Esophagus squamous epithelium (tissue), 5 donors: ENCODE measurements around the gene RPS23. TPM values are rescaled to one million over a fixed set of nuclear protein-coding genes. Genes with fewer than 3 reads are reported as not detected.

ENCODE experiments used
- DNase-seq: peaks from one replicate; lab custom pipeline; 2025; lab: John Stamatoyannopoulos, UW
- H3K27ac ChIP-seq, 4 donors: fragments of 200-600 bp; sonication (generic); one replicate each; pipeline ENCODE4 v1.5.1; 2016 to 2019; ENCODE audit warnings: mild to moderate bottlenecking in 1 of 4
- H3K27me3 ChIP-seq, 4 donors: fragments of 200-600 bp; sonication (generic); 1 replicate in 3 of 4; 2 replicates in 1 of 4; pipeline versions ENCODE4 v1.5.1 to v1.6.0; 2017 to 2021; ENCODE audit warnings: antibody characterized with exemption in 1 of 4
- H3K36me3 ChIP-seq, 3 donors: fragments of 200-600 bp; sonication (generic); one replicate each; pipeline ENCODE4 v1.5.1; 2016 to 2019
- H3K4me1 ChIP-seq, 3 donors: fragments of 200-600 bp; sonication (generic); one replicate each; pipeline ENCODE4 v1.5.1; 2017 to 2019
- H3K4me3 ChIP-seq, 4 donors: fragments of 200-600 bp; sonication (generic); 1 replicate in 3 of 4; 2 replicates in 1 of 4; pipeline ENCODE4 v1.5.1; 2016 to 2019; ENCODE audit warnings: mild to moderate bottlenecking in 2 of 4, moderate library complexity in 1 of 4
- H3K9me3 ChIP-seq, 3 donors: fragments of 200-600 bp; sonication (generic); one replicate each; pipeline ENCODE4 v1.5.1; 2016 to 2019
- CTCF ChIP-seq, 6 experiments: fragments of 450-650 bp in 4 of 6; fragments of 200-600 bp in 2 of 6; sonication (generic) in 2 of 6; IDR thresholded peaks; one replicate each; pipeline ENCODE4 v1.5.1; 2016 to 2019; ENCODE audit warnings: antibody characterized with exemption in 6 of 6, mild to moderate bottlenecking in 4 of 6, moderate library complexity in 4 of 6
- POLR2A ChIP-seq, 4 donors: fragments of 450-650 bp; IDR thresholded peaks; one replicate each; pipeline ENCODE4 v1.6.1; 2017; ENCODE audit warnings: antibody characterized with exemption in 4 of 4, mild to moderate bottlenecking in 4 of 4, moderate library complexity in 3 of 4
- WGBS, 2 donors: methylation state at CpG; one replicate each; pipeline ENCODE4 v1.1.5; 2018; 5-methylcytosine and 5-hydroxymethylcytosine counted together
- intact Hi-C: fragments of 100-400 bp; cut with DNase I; formaldehyde crosslinking; loops from one replicate; pipeline ENCODE4 v1.15.0; 2022
- total RNA-seq, 4 donors: library from RNA; depleted of rRNA; stranded (reverse); fragments of >200 nt; gene quantifications; one replicate each; pipeline ENCODE4 v1.1.0, GENCODE V29; 2016
- donor health status: DM: yes; HTN: yes; CAD: no.

RPS23 gene
- total RNA-seq, 4 donors from 2014 or later = 1,256 to 3,713 (median 2,903) TPM

GRCh38 chr5:82283893-82284292 lies 5.7 kb upstream of the RPS23 start:
- H3K4me1 ChIP-seq = peaks cover 0 to 10% (median 0%) of the 10 kb centered on the region in 3 donors
- WGBS, 2 donors = 71 to 83% methylated on average over 2 of the region's 2 CpGs
- no peak overlapping the region for H3K4me3 ChIP-seq
- H3K27me3 ChIP-seq = no peaks in the 10 kb centered on the region
- H3K9me3 ChIP-seq = no peaks in the 10 kb centered on the region
- no peak for TF ChIP-seq CTCF (IDR thresholded peaks at IDR 0.05)
- TF ChIP-seq POLR2A (IDR thresholded peaks at IDR 0.05) = no peak
- DNase-seq = no peak
- H3K36me3 ChIP-seq = no peaks in the 10 kb centered on the region
- intact Hi-C loops = no loop called here
- no peak overlapping the region for H3K27ac ChIP-seq

- DNase-seq = no peak
- WGBS, 2 donors = 30 to 57% methylated on average over 18 to 19 of the region's 19 CpGs
- TF ChIP-seq CTCF (IDR thresholded peaks at IDR 0.05) (no peak), POLR2A (IDR thresholded peaks at IDR 0.05) (no peak)
These were observed 687 bp upstream of the RPS23 start for GRCh38 chr5:82278711-82279370.

GRCh38 chr5:82277613-82277986 lies 554 bp downstream of the RPS23 start:
- Histone ChIP-seq H3K27ac (peak overlapping the region; percentile 89 to 93 (median 91)), H3K4me3 (peak overlapping the region; percentile 90 to 99 (median 92)), H3K36me3 (peaks cover 11 to 42% (median 14%) of the 10 kb centered on the region in 3 donors), H3K9me3 (no peaks in the 10 kb centered on the region), H3K27me3 (no peaks in the 10 kb centered on the region), H3K4me1 (peaks cover 4 to 26% (median 9%) of the 10 kb centered on the region in 3 donors)
- no peak for DNase-seq
- 1% methylated on average over 15 of the region's 15 CpGs for WGBS, 2 donors
- no peak for TF ChIP-seq CTCF (IDR thresholded peaks at IDR 0.05)
- TF ChIP-seq POLR2A (IDR thresholded peaks at IDR 0.05) = no peak
- intact Hi-C loops = no loop called here

More at GRCh38 chr5:82278711-82279370, 687 bp upstream of the RPS23 start:
- Histone ChIP-seq H3K27ac (peak overlapping the region; percentile 89 to 93 (median 91)), H3K4me1 (peaks cover 4 to 26% (median 9%) of the 10 kb centered on the region in 3 donors), H3K36me3 (peaks cover 11 to 31% (median 14%) of the 10 kb centered on the region in 3 donors), H3K9me3 (no peaks in the 10 kb centered on the region), H3K4me3 (peak overlapping the region; percentile 90 to 99 (median 92)), H3K27me3 (no peaks in the 10 kb centered on the region)
- intact Hi-C loops = no loop called here

- TF ChIP-seq CTCF (IDR thresholded peaks at IDR 0.05) = no peak
- no peak for TF ChIP-seq POLR2A (IDR thresholded peaks at IDR 0.05)
- 59 to 60% methylated on average over 10 of the region's 11 CpGs for WGBS, 2 donors
- peaks cover 11 to 42% (median 14%) of the 10 kb centered on the region in 3 donors for H3K36me3 ChIP-seq
- H3K4me3 ChIP-seq = peak overlapping the region; percentile 90 to 99 (median 92)
- peak overlapping the region; percentile 89 to 93 (median 91) for H3K27ac ChIP-seq
- peaks cover 4 to 26% (median 9%) of the 10 kb centered on the region in 3 donors for H3K4me1 ChIP-seq
- H3K9me3 ChIP-seq = no peaks in the 10 kb centered on the region
- H3K27me3 ChIP-seq = no peaks in the 10 kb centered on the region
- DNase-seq = no peak
- intact Hi-C loops = no loop called here
These were observed 1.1 kb downstream of the RPS23 start for GRCh38 chr5:82276800-82277612.

GRCh38 chr5:82275216-82275664 lies 2.9 kb downstream of the RPS23 start:
- Histone ChIP-seq H3K27ac (no peak overlapping the region), H3K27me3 (no peaks in the 10 kb centered on the region), H3K36me3 (peaks cover 11 to 42% (median 14%) of the 10 kb centered on the region in 3 donors), H3K4me3 (no peak overlapping the region), H3K9me3 (no peaks in the 10 kb centered on the region), H3K4me1 (peaks cover 4 to 26% (median 9%) of the 10 kb centered on the region in 3 donors)
- 83 to 91% methylated on average over 1 of the region's 1 CpG for WGBS, 2 donors
- intact Hi-C loops = no loop called here
- TF ChIP-seq POLR2A (IDR thresholded peaks at IDR 0.05) = no peak
- no peak for DNase-seq
